ENCODE results near the gene ANAPC7.

DNA sequence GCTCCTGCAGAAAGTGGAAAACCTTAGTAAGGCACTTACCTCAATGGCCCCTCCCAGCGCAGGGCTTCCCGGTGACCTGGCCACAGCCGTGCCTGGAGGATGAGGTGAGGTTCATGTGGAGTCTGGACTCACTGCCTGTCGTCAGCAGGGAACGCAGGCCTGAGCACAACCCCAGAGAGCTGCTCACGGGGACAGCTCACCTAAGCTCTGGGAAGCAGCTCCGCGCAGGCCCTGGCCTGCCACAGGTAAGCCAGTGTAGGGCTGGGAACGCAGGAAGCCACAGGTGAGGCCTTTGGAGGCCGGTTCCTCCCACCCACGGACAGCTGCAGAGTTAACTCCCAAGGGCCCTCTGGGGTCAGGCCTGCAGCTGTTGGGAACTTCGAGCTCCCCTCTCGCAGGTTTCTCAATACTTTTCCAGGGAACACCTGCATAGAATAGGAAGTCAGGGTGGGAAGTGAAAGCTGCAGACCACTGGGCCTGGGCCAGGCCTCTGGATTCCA, 32.7 kb downstream of the ANAPC7 start:
- TF ChIP-seq, protein P1, sequence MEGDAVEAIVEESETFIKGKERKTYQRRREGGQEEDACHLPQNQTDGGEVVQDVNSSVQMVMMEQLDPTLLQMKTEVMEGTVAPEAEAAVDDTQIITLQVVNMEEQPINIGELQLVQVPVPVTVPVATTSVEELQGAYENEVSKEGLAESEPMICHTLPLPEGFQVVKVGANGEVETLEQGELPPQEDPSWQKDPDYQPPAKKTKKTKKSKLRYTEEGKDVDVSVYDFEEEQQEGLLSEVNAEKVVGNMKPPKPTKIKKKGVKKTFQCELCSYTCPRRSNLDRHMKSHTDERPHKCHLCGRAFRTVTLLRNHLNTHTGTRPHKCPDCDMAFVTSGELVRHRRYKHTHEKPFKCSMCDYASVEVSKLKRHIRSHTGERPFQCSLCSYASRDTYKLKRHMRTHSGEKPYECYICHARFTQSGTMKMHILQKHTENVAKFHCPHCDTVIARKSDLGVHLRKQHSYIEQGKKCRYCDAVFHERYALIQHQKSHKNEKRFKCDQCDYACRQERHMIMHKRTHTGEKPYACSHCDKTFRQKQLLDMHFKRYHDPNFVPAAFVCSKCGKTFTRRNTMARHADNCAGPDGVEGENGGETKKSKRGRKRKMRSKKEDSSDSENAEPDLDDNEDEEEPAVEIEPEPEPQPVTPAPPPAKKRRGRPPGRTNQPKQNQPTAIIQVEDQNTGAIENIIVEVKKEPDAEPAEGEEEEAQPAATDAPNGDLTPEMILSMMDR (IDR thresholded peaks at IDR 0.05), result no peak
- TF ChIP-seq POLR2A (IDR thresholded peaks at IDR 0.05), result no peak

All from testis (tissue), 2 donors.